HG03196 (cell line): Measurements from ENCODE around the gene TJP1.
"Not testable (repeated sequence)": the region's sequence is repeated elsewhere in the genome, so short reads cannot be mapped to it uniquely, and the experiment has no call there.

Experiments
- ATAC-seq: cut with Tn5 transposase; IDR thresholded peaks from one replicate; pipeline ENCODE4 v1.9.1; 2021; ENCODE audit not compliant: unreplicated experiment

TJP1 gene

DNA sequence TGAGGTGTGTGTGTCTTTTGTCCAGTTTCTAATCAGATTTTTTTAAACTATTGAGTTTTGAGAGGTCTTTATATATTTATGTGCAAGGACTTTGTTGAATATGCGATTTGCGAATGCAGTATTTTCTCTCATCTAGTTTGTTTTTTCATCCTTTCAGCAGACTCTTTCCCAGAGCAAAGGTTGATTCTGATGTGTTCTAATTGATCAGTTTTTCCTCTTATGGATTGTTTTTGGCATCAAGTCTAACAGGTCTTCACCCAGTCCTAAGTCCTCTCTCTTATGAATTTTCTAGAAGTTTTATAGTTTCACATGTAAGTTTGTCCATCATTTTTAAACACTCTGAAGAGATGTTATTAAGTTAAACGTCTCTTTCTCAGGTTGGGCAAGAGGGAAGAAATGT, 17.8 kb upstream of the TJP1 start:
- no peak for ATAC-seq

DNA sequence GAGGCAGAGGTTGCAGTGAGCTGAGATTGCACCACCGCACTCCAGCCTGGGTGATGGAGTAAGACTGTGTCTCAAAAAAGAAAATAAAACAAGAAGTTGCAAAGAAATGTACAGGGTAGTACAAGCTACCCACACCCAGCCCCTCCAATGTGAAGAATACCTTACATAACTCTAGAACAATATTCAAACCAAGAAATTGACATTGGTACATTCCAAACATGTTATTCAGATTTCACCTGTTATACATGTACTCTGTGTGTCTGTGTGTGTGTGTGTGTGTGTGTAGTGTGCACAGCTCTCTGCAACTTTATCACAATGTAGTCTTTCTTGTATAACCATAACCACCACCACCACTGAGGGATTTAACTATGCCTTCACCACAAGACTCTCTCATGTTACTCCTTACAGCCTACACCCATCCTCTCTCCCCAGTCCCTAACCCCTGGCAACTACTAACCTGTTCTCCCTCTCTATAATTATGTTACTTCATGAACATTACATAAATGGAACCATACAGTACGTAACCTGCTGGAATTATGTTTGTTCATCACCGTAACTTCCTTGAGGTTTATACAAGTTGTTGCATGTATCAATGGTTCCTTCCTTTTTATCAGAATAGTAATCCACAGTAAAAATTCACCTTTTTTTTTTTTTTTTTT, 16.2 kb upstream of the TJP1 start:
- no peak for ATAC-seq

DNA sequence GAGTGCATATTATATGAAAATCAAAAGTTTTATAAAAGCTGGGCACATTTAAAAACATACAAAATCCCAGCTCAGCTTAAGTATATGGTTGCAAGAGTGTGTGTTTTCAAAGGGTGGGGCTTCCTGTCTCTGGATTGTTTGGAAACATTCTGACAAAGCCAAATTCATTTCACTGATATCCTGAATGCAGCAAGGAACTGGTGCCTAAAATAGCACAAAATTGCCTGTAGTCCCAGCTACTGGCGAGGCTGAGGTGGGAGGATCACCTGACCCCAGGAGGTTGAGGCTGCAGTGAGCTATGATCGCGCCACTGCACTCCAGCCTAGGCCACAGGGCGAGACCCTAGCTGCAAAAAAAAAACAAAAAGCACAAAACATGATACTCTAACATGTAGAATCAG, 13.0 kb upstream of the TJP1 start:
- ATAC-seq: no peak

GRCh38 chr15:29832709-29833108, 10.4 kb upstream of the TJP1 start:
- no peak for ATAC-seq

DNA sequence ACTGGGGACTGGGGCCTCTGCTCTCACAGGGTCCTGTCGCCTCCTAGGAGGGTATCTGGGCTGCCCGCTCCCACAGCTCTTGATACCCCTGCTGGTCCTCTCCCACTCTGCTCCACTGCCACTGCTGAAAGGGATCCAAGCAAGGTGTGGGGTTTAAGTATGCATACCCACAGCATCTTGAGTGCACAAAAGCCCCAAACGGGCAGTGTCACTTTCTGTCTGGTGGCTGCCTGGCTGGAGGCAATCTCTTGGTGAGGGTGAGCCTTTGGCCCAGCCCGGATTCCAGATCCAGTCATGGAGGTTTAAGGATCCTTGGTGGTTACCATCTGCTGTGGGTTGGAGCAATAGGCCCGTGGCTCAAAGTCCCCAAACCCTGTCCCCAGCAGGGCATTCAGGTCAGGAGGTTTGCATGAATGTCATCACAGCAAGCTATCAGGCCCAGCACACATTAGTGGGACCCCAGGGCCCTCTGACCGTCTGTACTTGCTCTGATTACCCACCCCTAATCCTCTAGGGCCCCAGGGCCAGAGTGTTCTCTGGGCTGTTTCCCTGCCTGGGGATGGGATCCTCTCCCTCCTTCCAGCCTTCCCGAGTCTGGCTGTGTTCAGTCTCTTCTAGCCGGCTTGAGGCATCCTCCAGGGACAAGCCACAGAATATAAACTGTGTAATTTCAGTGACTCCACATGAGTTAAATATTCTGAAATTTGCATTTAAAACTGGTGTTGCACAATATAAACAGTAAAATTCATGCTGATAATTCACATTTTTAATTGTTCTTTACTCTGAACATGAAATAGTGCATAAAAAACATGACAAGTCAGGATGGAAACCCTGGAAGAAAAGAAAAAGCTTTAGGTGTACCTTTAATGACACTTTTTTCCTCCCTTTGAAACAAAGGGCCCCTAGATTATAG, 4.9 kb upstream of the TJP1 start:
- ATAC-seq: no peak

- ATAC-seq: no peak
These were observed 3.0 kb upstream of the TJP1 start for GRCh38 chr15:29825227-29825626.

GRCh38 chr15:29822684-29823459, 604 bp upstream of the TJP1 start:
- ATAC-seq: no peak

DNA sequence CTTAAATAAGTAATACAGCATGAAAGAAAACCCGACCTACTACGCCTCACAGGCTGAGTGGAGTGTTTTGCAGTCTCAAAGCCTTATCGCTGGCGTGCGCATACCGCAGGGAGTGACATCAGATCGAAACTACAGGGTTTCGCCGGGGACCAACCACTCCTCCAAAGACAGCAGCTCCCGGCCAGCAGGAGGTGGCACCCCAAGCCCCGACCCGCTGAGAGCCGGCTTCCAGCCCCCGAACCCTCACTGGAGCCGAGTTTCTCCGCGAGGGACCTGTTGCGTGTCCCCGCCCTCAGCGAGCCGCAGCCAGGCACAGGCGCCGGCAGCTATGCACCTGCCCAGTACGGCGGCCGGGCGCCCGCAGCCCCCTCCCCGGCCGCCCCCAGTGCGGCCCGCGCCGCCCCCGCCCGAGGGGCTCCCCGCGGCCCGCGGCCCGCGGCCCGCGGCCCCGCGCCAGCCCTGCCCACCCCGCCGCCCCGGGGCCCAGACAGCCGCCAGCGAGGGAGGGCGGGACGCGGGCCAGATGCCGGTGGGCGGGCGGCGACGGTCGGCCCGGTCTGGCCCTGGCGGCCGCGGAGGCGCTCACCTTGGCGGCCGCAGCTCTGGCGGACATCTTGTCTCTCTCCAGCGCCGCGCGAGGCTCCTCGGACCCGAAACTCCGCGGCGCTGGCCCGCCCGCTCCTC, 710 bp downstream of the TJP1 start:
- ATAC-seq: no peak

DNA sequence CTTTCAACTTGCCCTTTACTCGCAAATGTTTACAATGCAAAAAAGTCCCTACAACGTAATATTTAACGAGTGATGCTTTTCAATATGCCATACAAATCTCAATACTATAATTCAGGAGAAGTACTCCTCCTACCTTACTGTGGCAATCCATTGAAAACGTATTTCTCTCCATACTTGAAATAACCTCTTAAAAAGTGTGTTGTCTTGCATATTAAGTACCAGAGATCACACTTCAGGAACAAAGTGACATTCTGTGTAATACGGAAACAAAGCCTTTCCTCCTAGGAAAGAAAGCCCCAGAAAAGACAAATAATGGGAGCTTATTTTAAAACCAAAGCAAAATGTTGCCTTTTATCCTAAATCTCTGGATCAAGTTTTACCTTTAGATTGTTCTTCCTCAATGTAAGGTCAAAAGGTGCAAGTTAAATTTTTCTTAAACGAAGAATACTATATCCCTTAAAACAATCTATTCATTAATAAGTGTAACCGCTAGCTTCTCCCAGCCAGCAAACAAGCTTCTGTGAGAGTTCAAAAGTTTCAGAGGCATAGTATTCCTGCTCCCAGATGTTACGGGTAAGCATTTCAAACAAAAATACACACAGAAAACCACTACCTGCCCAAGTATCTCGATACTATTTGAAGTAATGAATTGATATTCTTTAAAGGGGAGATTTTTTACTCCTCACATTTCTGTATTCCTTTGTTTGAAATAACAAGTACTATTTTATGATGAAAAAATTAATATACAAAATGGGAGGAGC, 1.7 kb downstream of the TJP1 start:
- ATAC-seq: no peak

GRCh38 chr15:29819979-29820378, 2.3 kb downstream of the TJP1 start:
- no peak for ATAC-seq

- no peak for ATAC-seq
These were observed 4.1 kb downstream of the TJP1 start for GRCh38 chr15:29818141-29818540.

DNA sequence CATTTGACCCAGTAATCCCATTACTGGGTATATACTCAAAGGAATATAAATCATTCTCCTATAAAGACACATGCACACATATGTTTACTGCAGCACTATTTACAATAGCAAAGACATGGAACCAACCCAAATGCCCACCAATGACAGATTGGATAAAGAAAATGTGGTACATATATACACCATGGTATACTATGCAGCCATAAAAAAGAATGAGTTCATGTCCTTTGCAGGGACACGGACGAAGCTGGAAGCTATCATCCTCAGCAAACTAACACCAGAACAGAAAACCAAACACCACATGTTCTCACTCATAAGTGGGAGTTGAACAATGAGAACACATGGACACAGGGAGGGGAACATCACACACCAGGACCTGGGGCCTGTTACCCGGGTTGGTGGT, 4.8 kb downstream of the TJP1 start:
- not testable (repeated sequence) for ATAC-seq

- no peak for ATAC-seq
These were observed 7.1 kb downstream of the TJP1 start for GRCh38 chr15:29815000-29815710.

DNA sequence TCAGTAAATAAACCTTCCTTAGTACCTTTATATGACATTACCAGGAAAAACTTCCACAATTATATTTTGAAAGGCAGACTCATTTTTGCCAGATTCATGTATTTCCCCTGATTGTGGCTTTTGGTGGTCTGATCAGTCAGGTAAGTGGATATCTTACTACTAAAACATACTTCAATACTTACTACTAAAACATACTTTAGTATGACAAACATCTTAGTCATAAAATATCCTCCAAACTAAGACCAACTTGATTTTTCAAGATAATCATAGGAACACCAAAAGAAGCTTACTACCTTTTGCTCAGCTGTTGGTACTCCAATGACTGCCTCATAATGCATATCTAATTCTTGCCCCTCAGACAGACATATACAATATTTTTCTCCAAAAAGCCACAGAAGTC, 9.3 kb downstream of the TJP1 start:
- no peak for ATAC-seq

DNA sequence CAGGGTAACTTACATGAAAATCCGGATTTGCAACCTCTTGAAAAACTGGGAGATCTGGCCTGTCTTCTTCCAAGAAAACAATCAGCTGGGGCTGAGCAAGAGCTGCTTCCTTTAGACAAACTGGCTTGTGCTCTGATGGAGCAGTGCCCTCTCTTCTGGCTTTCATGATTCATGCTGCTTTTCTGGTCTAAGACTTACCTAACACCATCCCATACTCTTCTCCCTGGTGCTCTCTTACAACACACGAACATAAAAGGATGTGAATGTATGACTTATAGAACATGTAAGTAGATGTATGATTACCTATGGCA, 9.9 kb downstream of the TJP1 start:
- no peak for ATAC-seq

DNA sequence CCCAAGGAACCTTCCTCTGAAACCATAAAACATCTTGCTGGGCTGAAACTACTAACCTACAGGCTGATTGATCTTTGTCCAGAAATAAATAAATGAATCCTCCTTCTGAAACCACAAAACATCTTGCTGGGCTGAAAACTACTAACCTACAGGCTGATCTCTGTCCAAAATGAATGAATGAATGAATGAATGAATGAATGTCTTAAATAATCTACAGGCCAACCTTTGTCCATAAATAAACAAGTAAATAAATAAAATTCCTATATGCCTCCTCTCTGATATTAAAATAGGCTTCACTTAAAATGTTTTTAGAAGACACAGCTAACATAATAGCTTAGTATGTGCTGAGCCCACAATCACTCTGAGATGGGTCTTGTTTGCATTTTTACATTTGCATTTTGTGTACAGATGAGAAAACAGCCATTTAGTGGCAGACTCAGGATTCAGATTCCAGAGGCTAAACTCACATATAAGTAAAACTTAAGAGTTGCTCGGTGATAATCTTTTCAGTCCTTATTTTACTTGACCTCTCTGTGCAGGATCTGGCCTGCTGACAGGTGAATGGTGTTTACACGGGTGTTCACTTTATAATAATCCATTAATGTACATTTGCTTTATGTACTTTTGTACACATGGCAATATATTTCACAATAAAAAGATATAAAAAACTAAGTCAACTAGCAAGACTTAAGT, 10.4 kb downstream of the TJP1 start:
- no peak for ATAC-seq

DNA sequence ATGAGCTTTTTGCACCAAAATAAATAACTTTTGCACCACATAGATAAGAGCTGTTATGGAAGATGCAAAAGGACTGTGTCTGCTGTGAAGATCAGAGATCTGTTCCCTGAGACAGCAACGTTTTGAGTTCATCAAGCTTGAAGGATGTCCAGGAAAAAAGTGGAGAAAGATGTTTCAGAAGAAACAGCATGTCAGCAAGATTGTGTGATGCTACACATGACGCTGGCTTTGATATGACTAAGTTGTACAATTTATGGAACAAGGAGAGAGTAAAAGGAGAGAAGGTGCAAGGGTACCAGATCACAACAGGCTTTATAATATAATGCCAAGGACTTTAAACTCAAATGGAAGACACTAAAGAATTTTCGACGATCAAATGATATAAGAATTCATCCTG, 16.6 kb downstream of the TJP1 start:
- ATAC-seq: no peak

DNA sequence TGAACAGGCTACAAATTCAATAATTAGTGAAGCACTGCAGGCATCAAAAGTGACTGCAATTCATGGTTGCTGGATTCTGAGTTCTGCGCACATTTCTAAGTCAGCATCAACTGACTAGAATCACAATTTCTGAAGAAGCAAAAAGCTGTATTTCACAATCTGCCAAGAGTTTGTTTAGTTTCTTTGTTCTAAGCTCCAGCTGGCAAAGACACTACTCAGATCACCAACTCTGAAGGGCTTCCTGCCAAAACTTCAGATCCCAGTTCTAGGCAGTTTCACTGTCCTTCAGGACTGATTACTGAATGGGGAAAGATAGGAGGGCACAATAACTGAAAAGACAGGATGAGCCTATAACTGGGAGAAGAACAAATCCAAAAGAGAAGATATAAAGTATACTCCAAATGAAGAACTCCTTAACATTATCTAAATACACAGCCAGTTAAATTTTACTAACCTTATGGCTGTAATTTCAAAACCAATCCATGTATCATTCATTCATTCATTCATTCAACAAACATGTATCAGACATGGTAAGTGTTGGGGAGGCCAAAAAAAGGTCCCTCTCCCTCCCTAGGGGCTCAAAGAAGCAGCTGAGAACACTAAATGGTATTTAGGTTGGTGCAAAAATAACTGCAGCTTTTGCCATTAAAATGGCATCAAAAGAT, 17.1 kb downstream of the TJP1 start:
- ATAC-seq: no peak

DNA sequence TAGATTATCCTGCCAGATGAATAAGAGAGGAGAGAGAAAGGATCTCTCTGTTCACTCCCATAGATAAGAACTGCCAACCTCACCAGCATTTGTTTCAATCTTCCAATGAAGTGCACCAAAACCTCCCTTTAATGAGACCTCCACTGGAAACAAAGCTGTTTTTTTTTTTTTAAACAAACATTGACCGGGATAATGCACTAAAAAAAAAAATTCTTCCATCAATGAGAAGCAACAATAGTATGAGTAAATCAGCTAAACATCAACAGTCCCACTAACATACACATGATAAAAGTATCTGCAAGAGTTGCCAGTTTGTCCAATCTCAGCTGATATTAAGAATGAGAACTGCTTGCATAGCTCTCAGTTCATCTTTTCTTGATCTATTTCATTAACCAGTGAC, 19.9 kb downstream of the TJP1 start:
- ATAC-seq: no peak
